Jurkat, Clone E6-1 (cell line): Measurements from ENCODE around the gene TBRG4.

ENCODE experiments used
- DNase-seq: peaks from one replicate; pipeline ENCODE4 v3.0.0-alpha.2; 2011; ENCODE audit warnings: low read depth, low spot score
- H3K4me3 ChIP-seq: 2 replicates; pipeline ENCODE4 v1.5.1; 2011; ENCODE audit warnings: mild to moderate bottlenecking, low read length, control low read depth, moderate library complexity

TBRG4 gene

DNA sequence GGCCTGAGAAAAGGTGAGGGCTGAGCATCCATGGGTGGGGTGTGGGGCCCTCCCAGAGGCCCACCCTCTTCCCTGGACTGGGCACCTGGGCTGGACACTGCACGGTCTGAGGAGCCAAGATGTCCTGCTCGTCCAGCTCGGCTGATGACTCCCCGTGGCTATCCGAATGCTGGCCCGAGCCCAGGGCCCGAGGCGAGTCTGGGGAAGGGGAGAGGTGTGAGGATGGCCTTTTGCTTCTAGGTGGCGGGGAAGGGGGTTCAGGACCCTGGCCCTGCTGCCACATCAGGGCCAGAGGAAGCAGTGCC lies 29.9 kb downstream of the TBRG4 start:
- no peak for DNase-seq
- no peak overlapping the region for H3K4me3 ChIP-seq

DNA sequence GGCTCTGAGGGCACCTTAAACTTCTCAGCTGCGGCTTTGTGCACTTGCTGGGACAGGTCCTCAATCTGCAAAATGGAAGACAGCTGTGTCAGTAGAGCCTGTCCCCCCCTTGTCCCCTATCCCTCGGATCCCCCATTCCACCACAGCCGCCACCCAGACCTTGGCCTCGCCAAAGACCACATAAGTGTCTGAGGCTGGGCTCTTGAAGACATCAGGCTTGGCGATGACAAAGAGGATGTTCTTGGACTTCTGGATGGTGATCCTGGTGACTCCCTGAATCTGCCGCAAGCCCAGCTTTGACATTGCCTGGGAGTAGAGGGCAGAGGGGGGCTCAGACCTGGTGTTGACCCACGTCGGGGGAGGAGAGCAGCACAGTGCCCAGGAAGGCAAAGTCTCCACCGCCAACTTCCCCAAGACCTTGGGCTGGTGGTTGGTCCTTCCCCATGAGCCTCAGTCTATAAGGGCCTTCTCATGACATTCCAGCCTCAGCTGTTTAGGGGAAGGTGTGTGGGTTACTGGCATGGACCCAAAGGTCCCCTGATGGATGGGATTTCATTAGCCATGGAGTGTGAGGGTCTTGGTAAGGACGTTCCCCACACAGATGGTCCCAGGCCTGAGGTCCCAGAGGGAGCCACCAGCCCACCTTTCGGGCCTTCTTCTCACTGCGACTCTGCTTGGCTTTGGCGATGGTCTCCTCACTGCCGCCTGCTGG lies 30.4 kb downstream of the TBRG4 start:
- H3K4me3 ChIP-seq, result no peak overlapping the region
- DNase-seq, result no peak

DNA sequence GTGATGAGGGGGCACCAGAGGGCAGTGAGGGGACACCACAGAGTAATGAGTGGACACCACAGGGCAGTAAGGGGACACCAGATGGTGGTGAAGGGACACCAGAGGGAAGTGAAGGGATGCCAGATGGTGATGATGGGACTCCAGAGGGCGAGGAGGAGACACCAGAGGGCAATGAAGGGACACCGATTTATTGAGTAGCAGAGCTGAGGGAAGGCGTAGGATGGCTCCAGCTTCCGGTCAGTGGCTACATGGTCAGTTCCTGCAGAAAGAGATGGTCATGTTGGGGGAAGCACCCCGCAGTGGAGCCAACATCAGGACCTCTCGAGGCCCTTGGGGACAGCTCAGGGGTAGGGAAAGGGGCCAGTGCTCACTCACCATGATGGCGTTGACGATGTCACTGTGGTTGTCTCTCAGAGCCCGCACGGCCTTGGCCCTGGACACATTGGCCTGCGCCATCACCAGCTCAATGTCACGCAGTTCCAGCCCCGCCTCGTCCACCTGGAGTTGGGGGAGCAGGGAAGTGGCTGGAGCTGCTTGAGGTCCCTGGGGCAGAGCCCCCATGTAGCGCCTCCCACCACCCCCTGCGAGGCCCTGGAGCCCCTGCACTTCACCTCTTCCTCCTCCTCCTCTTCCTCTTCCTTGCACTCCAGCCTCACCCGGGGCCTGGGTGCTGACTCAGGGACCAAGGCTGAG lies 31.1 kb downstream of the TBRG4 start:
- H3K4me3 ChIP-seq, result no peak overlapping the region
- DNase-seq, result no peak

DNA sequence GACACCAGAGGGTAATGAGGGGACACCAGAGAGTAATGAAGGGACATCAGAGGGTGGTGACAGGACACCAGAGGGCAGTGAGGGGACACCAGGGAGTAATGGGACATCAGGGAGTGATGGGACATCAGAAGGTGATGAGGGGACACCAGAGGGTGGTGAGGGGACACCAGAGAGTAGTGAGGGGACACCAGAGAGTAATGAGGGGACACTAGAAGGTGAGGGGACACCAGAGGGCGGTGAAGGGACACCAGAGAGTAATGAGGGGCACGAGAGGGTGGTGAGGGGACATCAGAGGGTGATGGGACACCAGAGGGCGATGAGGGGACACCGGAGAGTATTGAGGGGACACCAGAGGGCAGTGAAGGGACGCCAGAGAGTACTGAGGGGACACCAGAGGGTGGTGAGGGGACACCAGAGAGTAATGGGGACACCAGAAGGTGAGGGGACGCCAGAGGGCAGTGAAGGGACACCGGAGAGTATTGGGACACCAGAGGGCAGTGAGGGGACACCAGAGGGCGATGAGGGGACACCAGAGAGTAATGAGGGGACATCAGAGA lies 33.3 kb downstream of the TBRG4 start:
- no peak for DNase-seq
- no peak overlapping the region for H3K4me3 ChIP-seq

DNA sequence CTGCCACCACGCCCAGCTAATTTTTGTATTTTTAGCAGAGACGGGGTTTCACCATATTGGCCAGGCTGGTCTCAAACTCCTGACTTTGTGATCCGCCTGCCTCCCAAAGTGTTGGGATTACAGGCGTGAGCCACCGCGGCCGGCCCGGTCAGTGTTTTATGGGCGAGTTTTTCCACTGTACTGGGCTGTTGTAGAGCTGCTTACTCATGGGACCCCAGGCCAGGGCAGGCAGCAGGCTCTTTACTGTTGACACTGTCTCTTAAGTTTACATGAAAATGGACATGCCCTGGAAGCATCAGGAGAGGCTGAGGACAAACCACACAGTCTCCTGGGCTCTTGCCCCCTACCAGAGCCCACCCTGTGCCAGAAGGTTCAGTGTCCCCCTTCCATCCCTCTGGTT lies 33.9 kb downstream of the TBRG4 start:
- DNase-seq, result no peak

DNA sequence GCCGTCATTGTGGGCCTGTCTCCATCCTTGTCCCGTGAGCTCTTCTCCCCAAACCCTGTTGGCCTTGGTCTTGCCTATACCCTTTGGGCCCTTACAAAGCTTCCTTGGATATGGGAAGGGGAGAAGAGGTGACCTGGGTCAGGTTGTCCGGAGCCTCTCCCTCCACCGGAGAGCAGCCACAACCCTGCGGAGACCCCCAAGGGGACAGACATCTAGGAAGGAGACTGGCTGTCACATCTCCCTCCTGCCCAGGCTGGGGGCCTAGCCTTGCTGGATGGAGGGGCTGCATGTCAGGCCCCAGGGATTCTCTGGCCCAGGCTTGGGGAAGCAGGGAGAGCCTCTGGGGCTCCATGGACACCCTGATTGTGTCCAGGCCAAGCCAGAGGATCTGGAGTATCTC lies 34.6 kb downstream of the TBRG4 start:
- DNase-seq, result no peak
- H3K4me3 ChIP-seq, result no peak overlapping the region

More for the DNA sequence above, 33.9 kb downstream of the TBRG4 start:
- no peak overlapping the region for H3K4me3 ChIP-seq

DNA sequence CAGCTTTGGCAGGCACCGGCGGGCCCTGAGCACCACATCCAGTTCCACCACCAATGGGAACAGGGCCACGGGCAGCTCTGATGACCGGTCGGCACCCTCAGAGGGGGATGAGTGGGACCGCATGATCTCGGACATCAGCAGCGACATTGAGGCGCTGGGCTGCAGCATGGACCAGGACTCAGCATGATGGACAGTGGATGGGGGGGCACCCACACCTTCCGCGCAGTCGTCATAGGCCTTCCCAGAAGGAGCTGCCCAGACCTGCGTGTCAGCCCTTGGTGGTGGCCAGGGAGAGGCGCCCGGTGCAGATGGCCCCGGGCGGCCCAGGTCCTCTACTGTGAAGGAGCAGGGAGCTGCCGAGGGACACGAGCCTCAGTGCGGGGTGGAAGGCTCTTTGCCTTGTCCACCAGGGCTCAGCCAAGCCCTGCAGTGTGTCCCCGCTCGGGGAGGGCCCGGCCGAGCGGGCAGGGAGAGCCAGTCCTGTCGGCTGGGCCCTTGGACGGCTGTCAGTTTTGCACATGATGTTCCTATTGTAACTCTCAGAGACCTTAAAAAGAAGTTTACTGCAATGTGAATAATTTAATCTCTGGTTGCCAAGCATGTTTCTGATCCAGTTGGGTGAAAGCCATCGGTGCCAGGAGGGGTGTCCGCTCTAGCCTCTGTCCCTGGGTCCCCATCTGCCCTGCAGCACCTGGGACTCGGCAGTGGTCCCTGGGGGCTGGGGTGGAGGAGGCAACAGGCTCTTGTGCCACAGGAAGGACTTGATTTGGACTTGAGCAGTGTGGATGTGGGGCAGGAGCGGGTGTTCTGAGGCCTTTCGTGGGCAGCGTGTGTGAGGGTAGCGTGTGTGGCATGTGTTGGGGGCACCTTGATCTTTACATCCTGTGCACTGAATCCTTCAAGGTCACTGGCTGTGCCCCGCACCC lies 35.4 kb downstream of the TBRG4 start:
- H3K4me3 ChIP-seq, result no peak overlapping the region
- DNase-seq, result no peak

DNA sequence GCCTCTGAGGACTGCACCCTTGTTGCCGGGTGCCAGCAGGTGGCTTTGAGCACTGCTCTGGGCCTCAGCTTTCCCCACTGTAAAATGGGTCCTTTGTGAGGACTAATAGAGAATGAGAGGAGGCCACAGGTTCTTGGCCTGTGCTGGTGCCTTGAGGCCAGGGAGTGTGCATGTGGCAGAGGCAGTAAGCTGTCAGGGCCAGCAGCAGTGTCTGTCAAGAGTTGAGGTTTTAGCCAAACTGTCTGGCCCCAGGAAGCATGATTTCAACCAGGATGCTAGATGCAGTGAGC lies 36.2 kb downstream of the TBRG4 start:
- no peak overlapping the region for H3K4me3 ChIP-seq
- DNase-seq, result no peak

DNA sequence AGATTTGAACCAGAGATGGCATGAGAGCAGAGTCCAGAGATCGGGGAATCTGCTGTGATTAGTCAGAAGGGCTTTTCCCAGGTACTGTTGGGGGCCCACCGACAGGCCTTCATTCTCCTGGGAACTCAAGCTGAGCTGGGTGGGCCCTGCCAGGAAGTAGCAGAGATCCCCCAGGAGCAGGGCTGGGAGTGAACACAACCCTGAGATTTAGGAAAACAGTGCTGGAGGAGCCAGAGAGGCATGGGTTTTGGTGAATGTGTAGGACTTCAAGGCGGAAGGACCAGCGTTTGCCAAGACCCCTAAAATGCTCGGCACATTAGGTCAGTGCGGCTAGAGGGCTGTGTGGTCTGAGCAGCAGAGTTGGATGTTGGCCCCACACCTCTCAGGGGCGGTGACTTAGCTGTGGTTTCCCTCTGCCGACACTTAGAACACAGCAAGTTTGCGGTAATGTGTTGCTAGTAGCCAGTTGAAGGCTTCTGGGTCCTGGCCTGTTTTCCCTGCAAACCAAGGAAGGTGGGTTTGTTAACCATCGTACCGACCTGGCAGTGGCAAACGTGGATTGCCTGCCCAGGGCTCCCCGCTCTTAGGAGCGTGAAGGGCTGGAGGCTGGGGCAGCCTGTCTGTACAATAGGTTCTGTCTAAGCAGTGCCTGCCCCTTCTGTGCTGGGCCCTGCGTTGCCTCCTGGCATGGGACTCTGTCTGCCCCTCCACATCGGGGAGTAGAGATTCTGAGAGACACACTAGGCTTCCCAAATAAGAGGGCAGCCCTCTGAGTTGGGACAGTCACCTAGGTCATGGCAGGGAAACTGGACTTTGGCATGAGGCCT lies 36.8 kb downstream of the TBRG4 start:
- no peak for DNase-seq

DNA sequence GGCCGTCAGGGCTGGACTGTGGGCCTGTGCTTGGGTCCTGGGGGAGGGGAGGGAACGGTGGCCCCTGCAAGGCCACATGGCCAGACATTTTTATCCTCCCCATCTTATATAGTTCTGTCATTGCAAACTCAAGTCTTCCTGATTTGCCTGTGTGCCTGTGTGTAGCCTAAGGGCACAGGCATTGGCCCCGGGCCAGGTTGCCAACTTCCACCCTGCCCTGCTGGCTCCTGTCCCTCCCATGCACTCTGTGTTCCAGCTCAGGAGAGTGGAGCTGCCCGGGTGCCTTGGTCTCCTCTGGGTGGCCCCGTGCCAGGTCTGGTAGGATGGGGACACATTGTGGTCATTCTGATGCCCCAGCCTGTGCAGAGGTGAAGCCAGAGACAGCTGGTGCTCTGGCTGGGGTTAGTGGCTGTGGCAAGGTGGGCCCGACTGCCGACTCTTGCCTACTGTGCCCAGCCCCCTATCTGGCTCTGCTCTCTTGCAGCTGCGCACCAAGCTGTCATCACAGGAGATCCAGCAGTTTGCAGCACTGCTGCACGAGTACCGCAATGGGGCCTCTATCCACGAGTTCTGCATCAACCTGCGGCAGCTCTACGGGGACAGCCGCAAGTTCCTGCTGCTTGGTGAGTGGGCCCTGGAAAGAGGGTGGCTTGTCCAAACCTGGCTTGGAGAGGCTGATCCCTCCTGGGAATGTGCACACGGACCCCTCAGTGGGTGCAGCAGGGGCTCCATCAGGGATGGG lies 37.5 kb downstream of the TBRG4 start:
- no peak for DNase-seq
- no peak overlapping the region for H3K4me3 ChIP-seq

More for the DNA sequence above, 36.8 kb downstream of the TBRG4 start:
- no peak overlapping the region for H3K4me3 ChIP-seq

DNA sequence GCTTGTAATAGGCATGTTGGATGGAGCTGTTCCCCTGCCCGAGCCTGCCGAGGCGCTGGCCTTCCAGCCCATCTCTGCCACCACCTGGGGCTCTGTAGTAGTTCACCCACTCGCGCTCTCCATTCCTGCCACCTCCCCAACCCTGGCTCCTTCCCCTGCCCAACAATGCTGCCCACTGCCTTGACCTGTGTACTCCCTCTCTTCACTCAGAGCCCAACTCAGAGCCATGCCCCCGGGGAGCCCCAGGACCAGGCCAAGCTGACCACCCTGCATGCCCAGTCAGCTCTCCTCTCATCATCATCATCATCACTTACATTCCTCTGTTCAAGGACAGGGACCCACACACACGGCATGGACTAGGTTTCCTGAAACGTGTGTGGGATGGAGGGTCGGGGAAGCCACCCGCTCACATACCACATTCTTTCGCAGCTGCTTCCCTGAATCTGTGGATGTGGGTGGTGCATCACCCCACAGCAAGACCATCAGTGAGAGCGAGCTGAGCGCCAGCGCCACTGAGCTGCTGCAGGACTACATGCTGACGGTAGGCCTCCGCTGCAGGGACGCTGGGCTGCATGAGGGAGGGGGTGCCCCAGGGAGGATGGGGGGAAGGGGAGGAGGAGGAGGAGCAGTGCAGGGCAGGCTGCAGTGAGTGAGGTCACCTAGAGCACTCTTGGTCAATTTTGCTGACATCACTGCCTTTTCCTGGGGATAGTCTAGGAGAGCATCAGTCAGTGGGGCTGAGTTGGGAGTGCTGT lies 38.3 kb downstream of the TBRG4 start:
- no peak overlapping the region for H3K4me3 ChIP-seq
- DNase-seq, result no peak

DNA sequence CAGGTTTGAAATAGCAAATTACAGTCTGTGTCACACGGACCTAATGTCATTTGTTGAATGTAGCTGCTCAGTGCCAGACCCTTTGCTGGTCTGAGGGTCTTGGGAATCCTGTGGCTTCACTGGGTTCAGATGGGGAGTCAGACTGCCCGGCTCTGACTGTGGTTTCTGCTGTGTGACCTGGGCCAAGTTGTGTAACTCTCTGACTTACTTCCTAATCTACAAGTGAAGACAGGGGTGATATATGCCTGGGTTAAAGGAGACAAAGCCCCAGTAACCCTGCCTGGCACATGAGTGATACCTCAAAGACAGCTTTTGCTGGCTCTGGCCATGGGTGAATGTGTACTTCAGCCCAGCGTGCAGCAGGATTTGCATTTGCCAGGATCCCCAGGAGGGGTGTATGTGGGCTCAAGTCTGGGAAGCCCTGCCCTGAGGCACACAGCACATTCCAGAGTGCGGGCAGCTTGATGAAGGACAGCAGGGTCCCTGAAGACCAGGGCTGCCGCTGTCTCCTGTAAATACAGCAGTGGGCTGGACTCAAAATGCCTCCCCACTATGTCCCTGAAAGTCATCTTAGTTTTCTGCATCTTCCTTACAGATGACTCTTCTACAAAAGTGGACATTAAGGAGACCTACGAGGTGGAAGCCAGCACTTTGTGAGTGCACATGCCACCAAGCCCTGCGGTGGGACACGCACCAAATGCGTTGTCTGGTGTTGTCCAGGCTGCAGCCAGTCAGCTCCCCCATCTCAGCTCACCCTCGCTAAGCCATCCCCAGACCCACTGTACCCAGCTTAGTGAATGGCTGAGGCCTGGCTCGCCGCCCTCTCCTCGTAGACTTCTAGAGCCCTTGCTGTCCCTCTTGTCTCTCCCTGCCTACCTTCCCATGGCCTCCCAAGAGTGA lies 39.1 kb downstream of the TBRG4 start:
- no peak overlapping the region for H3K4me3 ChIP-seq
- DNase-seq, result no peak

DNA sequence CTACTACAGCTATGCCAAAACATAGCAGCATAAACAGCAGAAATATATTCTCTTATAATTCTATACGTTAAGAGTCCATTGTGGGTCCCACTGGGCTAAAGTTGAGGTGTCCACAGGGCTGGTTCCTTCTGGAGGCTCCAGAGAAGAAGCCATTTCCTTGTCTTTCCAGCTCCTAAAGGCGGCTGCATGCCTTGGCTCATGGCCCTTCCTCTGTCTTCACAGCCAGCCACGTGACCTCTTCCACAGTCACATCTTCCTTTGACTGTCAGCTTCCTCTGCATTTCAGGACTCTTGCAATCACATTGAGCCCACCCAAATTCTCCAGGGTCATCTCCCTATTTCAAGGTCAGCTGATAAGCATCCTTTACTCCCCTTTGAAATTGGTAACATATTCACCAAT lies 40.0 kb downstream of the TBRG4 start:
- no peak overlapping the region for H3K4me3 ChIP-seq
- no peak for DNase-seq

DNA sequence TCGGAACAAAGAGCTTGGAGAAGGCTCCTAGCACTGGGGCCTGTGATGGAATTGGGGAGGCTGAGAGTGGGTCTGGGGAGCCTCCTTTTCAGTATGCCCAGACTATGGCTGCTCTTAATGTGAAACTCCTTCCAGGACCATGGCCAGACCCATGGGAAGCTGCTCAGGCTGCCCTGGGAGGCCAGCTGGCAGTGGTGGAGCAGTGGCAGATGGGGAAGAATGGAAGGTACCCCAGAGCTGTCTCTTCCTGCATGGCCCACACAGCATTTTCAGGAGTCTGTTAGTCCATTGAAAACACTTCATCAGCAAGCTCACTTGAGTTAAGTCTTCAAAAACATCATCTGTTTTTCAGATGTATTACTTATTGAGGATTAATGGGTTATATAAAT lies 41.2 kb downstream of the TBRG4 start:
- no peak overlapping the region for H3K4me3 ChIP-seq
- DNase-seq, result no peak

DNA sequence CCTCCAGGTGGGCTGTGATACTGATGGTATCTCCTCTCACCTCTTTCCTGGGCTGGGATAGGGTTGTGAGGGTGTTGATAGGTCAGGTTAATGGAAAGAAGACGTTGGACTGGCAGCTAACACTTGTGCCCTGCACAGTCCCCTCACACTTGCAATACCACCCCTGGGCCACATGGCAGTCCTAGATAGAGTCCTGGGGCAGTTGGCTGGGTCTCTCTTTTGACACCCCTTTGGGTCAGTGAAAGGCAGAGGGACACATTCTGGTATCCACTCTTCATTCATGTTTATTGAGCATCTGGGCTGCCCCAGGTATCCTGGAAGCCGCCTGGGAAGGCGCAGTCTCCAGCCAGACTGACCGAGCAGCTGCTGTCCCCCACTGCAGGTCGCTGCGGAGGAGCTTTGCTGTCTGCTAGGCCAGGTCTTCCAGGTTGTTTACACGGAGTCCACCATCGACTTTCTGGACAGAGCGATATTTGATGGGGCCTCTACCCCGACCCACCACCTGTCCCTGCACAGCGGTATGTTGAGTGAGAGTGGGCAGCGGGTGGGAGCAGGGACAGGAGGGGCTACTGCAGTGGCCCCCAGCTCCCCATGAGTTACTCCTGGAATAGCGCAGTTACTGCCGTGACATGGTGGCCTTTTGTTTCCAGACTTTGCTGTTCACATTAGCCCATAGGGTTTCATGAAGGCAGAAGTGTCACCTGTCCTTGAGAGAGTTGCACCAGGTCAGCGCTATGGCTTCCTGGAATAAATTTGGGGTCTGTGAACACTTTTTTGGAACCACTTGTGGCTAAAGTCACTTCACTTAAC lies 41.8 kb downstream of the TBRG4 start:
- H3K4me3 ChIP-seq, result no peak overlapping the region
- DNase-seq, result no peak
